Astrocyte of the cerebellum (primary cell): ENCODE measurements around the gene SEMA5A.

Experiments
- DNase-seq: peaks from one replicate; pipeline ENCODE4 v3.0.0-alpha.2; 2011; ENCODE audit warnings: low read depth
- H3K4me3 ChIP-seq: 2 replicates; pipeline ENCODE4 v1.5.1; 2011; ENCODE audit warnings: mild to moderate bottlenecking, low read depth, low read length, moderate library complexity
- in situ Hi-C: cut with HindIII; loops from 2 replicates; pipeline ENCODE4 v1.10.0; 2017; ENCODE audit warnings: low sequenced_read_pairs
- TF ChIP-seq, protein P1 (sequence below): IDR thresholded peaks from 2 replicates; pipeline ENCODE4 v1.5.1; 2012; ENCODE audit warnings: low read length, low read depth, moderate library complexity, mild to moderate bottlenecking; ENCODE audit errors: missing control alignments

The SEMA5A gene

DNA sequence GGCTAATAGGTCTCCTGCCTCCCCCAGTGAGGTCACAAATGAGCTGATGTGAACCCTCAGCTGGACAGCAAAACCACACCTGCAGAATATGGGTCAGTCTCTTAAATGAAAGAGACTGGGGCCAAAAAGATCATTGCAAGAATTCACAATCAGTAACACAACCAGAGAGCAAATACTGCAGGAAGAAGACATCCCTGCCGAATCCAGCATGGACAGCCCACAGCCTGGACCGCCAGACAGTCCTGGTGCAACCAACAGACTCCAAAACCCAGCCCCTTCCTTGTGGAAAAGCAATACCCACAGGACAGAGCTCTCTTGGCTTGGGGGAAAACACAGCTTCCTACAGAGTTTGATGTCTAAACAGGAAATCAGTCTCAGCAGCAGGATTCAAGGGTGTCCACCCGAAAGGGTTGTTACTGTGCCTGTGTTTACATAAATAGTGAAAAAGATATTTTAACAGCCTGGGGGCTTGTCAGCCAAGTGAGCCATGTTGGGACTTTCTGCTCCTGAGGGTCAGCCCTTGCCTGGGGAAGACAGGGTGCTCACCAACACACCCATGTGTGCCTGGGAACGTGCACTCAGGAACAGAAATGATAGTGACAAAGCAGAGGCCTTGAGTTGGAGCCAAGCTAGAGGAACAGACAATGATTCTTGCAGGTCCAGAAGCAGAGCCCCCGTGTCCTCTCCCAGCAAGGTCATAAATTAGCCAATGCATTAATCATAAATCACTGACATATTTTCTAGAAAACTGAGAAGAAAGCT, 106.2 kb downstream of the SEMA5A start:
- in situ Hi-C loops, result no loop called here
- TF ChIP-seq, protein P1, sequence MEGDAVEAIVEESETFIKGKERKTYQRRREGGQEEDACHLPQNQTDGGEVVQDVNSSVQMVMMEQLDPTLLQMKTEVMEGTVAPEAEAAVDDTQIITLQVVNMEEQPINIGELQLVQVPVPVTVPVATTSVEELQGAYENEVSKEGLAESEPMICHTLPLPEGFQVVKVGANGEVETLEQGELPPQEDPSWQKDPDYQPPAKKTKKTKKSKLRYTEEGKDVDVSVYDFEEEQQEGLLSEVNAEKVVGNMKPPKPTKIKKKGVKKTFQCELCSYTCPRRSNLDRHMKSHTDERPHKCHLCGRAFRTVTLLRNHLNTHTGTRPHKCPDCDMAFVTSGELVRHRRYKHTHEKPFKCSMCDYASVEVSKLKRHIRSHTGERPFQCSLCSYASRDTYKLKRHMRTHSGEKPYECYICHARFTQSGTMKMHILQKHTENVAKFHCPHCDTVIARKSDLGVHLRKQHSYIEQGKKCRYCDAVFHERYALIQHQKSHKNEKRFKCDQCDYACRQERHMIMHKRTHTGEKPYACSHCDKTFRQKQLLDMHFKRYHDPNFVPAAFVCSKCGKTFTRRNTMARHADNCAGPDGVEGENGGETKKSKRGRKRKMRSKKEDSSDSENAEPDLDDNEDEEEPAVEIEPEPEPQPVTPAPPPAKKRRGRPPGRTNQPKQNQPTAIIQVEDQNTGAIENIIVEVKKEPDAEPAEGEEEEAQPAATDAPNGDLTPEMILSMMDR, result no peak
- no peak overlapping the region for H3K4me3 ChIP-seq
- DNase-seq, result no peak

DNA sequence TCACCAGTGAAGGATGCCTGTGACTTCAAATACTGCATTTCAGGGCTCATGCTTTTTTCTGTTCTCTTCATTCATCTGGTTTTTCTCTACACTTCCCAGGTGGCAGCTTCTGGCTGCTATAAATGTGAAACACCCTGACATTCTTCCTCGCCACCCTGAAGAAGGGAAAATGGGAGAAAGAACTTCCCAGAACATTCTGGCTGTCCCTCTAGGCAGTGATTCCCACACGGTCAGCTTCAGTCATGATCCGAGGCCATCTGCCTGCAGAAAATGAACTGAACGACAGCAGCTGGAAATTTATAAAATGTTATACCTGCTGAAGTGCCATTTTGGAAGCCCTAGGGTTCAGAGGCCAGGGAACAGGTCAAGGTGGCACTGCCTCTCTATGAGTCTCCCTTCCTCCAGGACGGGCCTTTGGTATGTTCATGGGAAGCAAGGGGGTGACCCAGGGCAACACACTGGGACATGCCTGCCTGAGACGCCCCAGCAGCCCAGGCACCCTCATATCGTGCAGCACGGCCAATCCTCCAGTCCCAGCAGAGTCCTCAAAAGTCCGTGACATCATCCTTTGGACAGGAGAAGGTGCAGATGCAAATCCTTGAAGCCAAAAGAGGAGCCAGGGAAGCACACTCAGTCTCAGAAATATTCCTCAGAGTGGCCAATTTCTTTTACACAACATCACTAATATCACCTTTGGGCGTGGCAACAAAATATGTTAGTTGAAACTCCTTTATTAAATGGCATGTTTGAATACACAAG, 107.1 kb downstream of the SEMA5A start:
- TF ChIP-seq, protein P1, result no peak
- in situ Hi-C loops, result no loop called here

DNA sequence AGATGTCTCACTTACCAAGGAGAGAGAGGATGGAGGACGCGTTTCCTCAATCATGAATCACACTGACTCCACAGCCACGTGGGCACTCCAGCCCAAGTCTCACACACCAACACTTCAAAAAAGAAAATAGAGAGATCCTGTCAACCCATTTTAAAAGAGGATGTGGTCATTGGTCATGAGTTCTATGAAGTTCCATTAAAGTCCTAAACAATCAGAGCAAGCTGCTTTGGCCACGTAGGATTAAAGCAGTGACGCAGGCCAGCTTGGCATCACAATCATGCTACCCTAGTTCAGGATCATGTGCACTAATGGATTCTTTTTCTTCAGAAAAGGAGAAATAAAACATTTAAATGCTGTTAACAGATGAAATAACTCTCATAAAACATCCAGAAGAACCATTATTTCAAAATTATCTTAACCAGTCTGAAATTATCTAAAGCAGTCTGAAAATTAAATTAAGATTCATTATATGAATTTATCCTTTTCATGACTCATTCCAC, 108.1 kb downstream of the SEMA5A start:
- in situ Hi-C loops, result no loop called here
- no peak overlapping the region for H3K4me3 ChIP-seq
- DNase-seq, result no peak
- TF ChIP-seq, protein P1, result no peak

More for the DNA sequence above, 107.1 kb downstream of the SEMA5A start:
- H3K4me3 ChIP-seq, result no peak overlapping the region
- DNase-seq, result no peak

DNA sequence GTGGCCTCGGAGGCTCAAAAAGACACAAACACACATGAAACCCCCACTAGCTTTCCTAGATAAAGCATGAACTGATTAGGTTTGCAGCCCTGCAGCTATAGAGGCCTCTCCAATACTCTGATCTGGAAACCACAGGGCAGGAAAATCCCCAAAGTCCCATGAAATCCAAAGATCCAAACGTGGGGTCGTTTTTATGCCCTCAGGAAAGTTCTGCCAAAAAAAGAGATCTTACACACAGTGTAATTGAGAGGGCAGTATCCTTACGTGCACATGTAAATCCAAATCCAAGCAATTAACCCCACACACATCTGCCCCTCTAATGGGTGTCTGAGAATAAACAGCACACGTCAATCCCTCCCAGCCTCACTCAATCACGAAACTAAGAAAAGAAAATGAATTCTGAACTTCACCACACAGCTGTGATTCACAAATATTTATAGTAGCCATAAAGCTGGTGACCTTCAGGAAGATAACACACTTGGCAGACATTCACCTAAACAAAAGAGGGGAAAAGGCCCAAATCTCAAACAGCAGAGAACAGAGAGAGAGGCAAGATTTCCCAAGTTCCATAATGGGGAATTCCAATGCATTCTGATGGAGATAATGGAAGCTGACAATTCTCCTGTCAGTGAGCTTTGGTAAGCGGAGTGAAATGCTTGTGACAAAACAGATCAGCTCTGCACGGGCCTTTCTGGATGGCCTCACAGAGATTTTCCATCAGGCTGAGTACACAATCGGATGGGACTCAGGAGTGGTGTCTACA, 114.2 kb downstream of the SEMA5A start:
- no peak for DNase-seq
- in situ Hi-C loops, result no loop called here
- TF ChIP-seq, protein P1, result no peak
- no peak overlapping the region for H3K4me3 ChIP-seq

DNA sequence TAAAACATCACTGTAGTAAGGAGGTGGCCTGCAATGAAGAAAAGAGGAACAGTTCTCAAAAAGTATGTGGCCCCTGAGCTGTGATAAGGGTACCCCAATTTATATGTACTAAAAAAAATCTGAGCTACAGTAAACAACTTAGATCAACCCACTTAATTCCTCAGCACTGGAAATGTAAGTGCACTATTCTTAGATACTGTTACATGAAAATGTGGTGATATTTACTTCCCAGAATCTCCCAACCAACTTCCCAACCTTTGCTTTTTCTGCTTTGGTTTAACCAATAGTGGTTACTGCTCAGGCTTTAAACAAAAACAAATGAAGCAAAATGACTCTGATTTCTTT, 114.8 kb downstream of the SEMA5A start:
- DNase-seq, result no peak
- in situ Hi-C loops, result no loop called here
- TF ChIP-seq, protein P1, result no peak
- H3K4me3 ChIP-seq, result no peak overlapping the region

DNA sequence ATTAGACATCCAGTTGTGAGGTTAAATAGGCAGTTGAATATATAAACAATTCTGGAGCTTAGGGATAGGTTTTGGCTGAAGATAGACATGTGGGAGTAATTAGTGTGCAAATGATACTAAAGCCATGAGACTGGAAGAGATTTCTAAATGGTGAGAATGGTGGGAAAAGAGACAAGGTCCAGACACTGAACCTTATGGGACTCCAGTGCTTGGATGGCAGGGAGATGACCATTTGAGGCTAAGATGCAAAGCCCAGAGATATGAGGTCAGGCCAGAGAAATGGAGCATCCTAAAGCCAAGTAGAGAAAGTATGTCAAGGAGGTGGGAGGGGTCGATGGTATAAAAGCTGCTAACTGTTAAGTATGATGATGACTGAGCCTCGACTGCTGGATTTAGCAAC, 115.6 kb downstream of the SEMA5A start:
- DNase-seq, result no peak
- TF ChIP-seq, protein P1, result no peak
- H3K4me3 ChIP-seq, result no peak overlapping the region
- in situ Hi-C loops, result no loop called here
